Liver (tissue), 3 donors: ENCODE measurements around the gene HSPB2.

Experiments used
- CTCF ChIP-seq: fragments of 150-350 bp; IDR thresholded peaks from 2 replicates; pipeline ENCODE4 v1.5.1; 2017; ENCODE audit warnings: improper control_type of control experiment, low read depth, low read length; ENCODE audit not compliant: missing input control
- GABPA ChIP-seq, 2 donors: IDR thresholded peaks in 1 of 2; conservative IDR thresholded peaks in 1 of 2; 2 replicates each; pipeline ENCODE4 v1.6.1; 2016; ENCODE audit warnings: antibody characterized with exemption in 2 of 2, mild to moderate bottlenecking in 1 of 2, moderate library complexity in 1 of 2
- HNF4A ChIP-seq, 2 donors: conservative IDR thresholded peaks; 2 replicates each; pipeline ENCODE4 v1.6.1; 2016; ENCODE audit warnings: antibody characterized with exemption in 2 of 2, mild to moderate bottlenecking in 2 of 2
- JUND ChIP-seq, 2 donors: IDR thresholded peaks; 2 replicates each; pipeline ENCODE4 v1.6.1; 2016; ENCODE audit warnings: antibody characterized with exemption in 2 of 2
- MAX ChIP-seq: IDR thresholded peaks from 2 replicates; pipeline ENCODE4 v1.6.1; 2016; ENCODE audit warnings: antibody characterized with exemption
- RAD21 ChIP-seq, 2 donors: IDR thresholded peaks; 2 replicates each; pipeline ENCODE4 v1.6.1; 2016; ENCODE audit warnings: antibody characterized with exemption in 2 of 2, mild to moderate bottlenecking in 2 of 2
- RXRA ChIP-seq, 2 donors: IDR thresholded peaks; 2 replicates each; pipeline ENCODE4 v1.6.1; 2017 to 2018; ENCODE audit warnings: antibody characterized with exemption in 2 of 2, mild to moderate bottlenecking in 1 of 2
- SP1 ChIP-seq: IDR thresholded peaks from 2 replicates; pipeline ENCODE4 v1.6.1; 2018; ENCODE audit warnings: antibody characterized with exemption, mild to moderate bottlenecking
- donor health status: healthy.
- donor health status: healthy.

GRCh38 chr11:111917312-111917711 lies 4.8 kb downstream of the HSPB2 start:
- TF ChIP-seq RXRA (IDR thresholded peaks at IDR 0.05) = no peak
- no peak for TF ChIP-seq RAD21 (IDR thresholded peaks at IDR 0.05)
- TF ChIP-seq CTCF = no peak
- TF ChIP-seq MAX = no peak
- TF ChIP-seq GABPA (IDR thresholded peaks at IDR 0.05 in 1 of 2, conservative IDR thresholded peaks at IDR 0.05 in 1 of 2) = no peak
- no peak for TF ChIP-seq HNF4A (conservative IDR thresholded peaks at IDR 0.05)
- TF ChIP-seq JUND (IDR thresholded peaks at IDR 0.05) = no peak
- TF ChIP-seq SP1 = no peak
